ES-I3 (cell line): ENCODE results near the gene AKIRIN2.
"Not testable (repeated sequence)": the region's sequence is repeated elsewhere in the genome, so short reads cannot be mapped to it uniquely, and the experiment has no call there.

Experiments used
- H3K36me3 ChIP-seq: 2 replicates; pipeline ENCODE4 v1.6.1; 2013; ENCODE audit warnings: mild to moderate bottlenecking, low read length, control low read depth, moderate library complexity; ENCODE audit not compliant: insufficient read depth
- H3K4me1 ChIP-seq: 2 replicates; pipeline ENCODE4 v1.6.1; 2013; ENCODE audit warnings: mild to moderate bottlenecking, control low read depth, low read length; ENCODE audit not compliant: insufficient read depth
- H3K9ac ChIP-seq: 2 replicates; pipeline ENCODE4 v1.6.1; 2013; ENCODE audit warnings: low read depth, mild to moderate bottlenecking, low read length, moderate library complexity
- H3K9me3 ChIP-seq: 2 replicates; pipeline ENCODE4 v1.6.1; 2013; ENCODE audit warnings: mild to moderate bottlenecking, low read length, moderate library complexity; ENCODE audit not compliant: control insufficient read depth, insufficient read depth

AKIRIN2 gene

GRCh38 chr6:87705070-87705691, 3.1 kb upstream of the AKIRIN2 start:
- Histone ChIP-seq H3K9ac (no peak overlapping the region), H3K9me3 (no peaks in the 10 kb centered on the region), H3K4me1 (peaks cover 3% of the 10 kb centered on the region; the same call in 1 of the 2 replicates), H3K36me3 (no peaks in the 10 kb centered on the region)

- H3K9me3 ChIP-seq, H3K36me3 ChIP-seq, H3K4me1 ChIP-seq: not testable (repeated sequence)
- H3K9ac ChIP-seq: peak overlapping the region; percentile 95
These were observed 1.0 kb upstream of the AKIRIN2 start for GRCh38 chr6:87703039-87703438.

GRCh38 chr6:87702589-87702945, 534 bp upstream of the AKIRIN2 start:
- H3K9ac ChIP-seq: peak overlapping the region; percentile 95

DNA sequence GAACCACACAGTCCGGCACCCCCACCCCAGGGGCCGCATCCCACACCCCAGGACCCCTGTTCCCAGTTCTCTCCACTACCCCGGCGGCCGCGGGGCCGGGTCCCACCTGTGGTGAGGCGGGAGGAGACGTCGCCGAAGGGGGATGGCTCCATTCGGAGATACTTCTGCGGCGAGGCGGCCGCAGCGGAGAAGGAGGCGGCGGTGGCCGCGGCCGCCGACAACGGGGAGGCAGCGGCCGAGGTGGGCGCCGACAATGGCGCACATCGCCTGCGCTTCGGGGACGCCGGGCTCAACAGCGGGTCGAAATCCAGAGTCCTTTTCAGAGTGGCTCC, 723 bp downstream of the AKIRIN2 start:
- H3K4me1 ChIP-seq: peaks cover 10% of the 10 kb centered on the region
- H3K9ac ChIP-seq: peak overlapping the region; percentile 95
- H3K36me3 ChIP-seq: no peaks in the 10 kb centered on the region
- no peaks in the 10 kb centered on the region for H3K9me3 ChIP-seq

More at GRCh38 chr6:87702589-87702945, 534 bp upstream of the AKIRIN2 start:
- H3K4me1 ChIP-seq: peaks cover 7% of the 10 kb centered on the region
- H3K36me3 ChIP-seq: no peaks in the 10 kb centered on the region
- H3K9me3 ChIP-seq: no peaks in the 10 kb centered on the region

DNA sequence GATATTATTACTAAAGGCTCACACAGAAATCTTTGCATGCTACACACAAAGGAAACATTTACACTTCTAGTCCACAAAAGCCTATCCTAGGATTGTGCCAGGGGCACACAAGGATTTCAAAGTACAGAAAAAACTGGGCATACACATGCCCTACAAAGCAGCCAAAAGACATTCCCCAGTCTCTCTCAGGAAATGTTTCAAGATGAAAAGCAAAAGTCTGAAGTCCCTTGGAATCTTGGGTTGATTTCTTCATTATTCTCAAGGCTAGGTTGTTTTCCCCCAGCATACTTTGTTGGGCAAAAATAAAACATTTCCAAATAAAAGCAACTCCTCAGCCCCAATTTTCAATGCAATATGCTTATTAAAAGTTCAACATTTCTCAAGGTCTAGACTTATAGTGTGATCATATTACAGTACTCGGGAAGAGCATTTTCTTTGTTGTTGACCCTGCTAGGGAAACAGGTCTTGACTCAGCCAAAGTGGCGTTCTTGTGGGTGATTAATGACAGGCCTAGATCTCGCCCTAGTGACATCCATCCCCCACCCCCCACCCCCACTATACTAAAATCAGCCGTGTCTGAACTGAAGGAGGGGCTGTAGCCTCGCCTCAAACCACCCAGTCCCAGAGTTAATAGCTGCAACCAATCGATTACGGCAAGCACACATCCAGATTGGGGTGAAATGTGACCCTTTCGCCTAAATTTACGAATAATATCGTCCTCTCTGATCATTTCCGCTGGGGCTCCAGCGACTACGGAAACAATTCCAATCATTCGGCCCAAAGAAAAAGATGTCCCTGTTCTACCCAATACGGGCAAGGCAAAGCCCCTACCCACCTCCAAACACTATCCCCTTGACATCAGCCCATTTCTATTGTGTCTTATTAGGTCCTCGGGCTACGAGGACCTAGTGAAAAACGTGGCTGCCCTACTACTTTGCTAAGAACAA, 1.4 kb downstream of the AKIRIN2 start:
- Histone ChIP-seq H3K9me3 (no peaks in the 10 kb centered on the region), H3K9ac (peak overlapping the region; percentile 95), H3K36me3 (no peaks in the 10 kb centered on the region), H3K4me1 (peaks cover 10% of the 10 kb centered on the region)

DNA sequence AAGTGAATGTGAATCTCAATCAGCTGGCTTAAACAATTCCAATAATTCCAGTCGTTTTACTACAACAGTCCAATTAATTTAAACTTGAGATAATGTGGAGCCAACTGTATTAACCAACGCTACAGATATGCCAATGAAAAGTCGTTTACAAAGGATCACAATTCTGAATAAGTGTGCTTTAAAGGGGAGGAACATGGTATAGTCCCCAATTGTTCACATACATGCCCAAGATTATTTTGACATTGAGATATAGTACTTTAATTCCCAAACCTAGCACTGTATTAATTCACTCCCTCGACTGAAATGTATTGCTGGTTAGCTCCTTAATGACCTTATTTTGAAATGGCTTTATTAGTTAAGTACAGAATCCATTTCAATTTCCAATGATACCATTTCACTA, 2.5 kb downstream of the AKIRIN2 start:
- H3K4me1 ChIP-seq: peaks cover 10% of the 10 kb centered on the region
- H3K9ac ChIP-seq: peak overlapping the region; percentile 95
- H3K9me3 ChIP-seq: no peaks in the 10 kb centered on the region
- H3K36me3 ChIP-seq: no peaks in the 10 kb centered on the region

GRCh38 chr6:87698547-87699006, 3.5 kb downstream of the AKIRIN2 start:
- no peaks in the 10 kb centered on the region for H3K36me3 ChIP-seq
- H3K9me3 ChIP-seq: no peaks in the 10 kb centered on the region
- peaks cover 10% of the 10 kb centered on the region for H3K4me1 ChIP-seq
- peak overlapping the region; percentile 95 for H3K9ac ChIP-seq

GRCh38 chr6:87697581-87698546, 4.2 kb downstream of the AKIRIN2 start:
- peaks cover 10% of the 10 kb centered on the region for H3K4me1 ChIP-seq
- H3K9me3 ChIP-seq: no peaks in the 10 kb centered on the region
- peak overlapping the region; percentile 95 for H3K9ac ChIP-seq
- no peaks in the 10 kb centered on the region for H3K36me3 ChIP-seq

GRCh38 chr6:87696817-87697216, 5.2 kb downstream of the AKIRIN2 start:
- peaks cover 13% of the 10 kb centered on the region for H3K4me1 ChIP-seq
- H3K36me3 ChIP-seq, H3K9me3 ChIP-seq, H3K9ac ChIP-seq: not testable (repeated sequence)

DNA sequence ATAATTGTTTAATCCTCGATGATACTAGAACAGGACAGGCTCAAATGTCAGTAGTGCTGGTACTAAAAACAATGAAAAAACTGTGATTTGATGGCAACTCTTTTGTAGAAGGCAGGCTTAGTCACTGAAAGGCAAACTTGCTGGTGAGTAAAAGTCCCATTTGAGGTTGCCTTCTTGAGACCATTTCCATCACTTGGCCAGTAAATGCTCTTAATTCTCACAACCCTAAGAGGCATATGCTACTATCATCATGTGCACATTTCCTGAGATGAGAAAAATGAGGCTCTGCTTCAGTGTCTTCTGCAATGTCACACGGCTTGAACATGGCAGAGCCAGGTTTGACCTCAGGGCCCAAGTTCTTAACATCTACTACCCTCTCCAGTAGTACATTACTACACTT, 9.9 kb downstream of the AKIRIN2 start:
- Histone ChIP-seq H3K36me3 (no peaks in the 10 kb centered on the region), H3K4me1 (peaks cover 15% of the 10 kb centered on the region), H3K9ac (no peak overlapping the region), H3K9me3 (no peaks in the 10 kb centered on the region)

GRCh38 chr6:87690441-87690840, 11.6 kb downstream of the AKIRIN2 start:
- Histone ChIP-seq H3K36me3 (no peaks in the 10 kb centered on the region), H3K4me1 (peaks cover 15% of the 10 kb centered on the region), H3K9ac (no peak overlapping the region), H3K9me3 (no peaks in the 10 kb centered on the region)

- not testable (repeated sequence) for H3K9me3 ChIP-seq, H3K36me3 ChIP-seq, H3K9ac ChIP-seq
- H3K4me1 ChIP-seq: peaks cover 15% of the 10 kb centered on the region
These were observed 14.1 kb downstream of the AKIRIN2 start for GRCh38 chr6:87687893-87688292.

DNA sequence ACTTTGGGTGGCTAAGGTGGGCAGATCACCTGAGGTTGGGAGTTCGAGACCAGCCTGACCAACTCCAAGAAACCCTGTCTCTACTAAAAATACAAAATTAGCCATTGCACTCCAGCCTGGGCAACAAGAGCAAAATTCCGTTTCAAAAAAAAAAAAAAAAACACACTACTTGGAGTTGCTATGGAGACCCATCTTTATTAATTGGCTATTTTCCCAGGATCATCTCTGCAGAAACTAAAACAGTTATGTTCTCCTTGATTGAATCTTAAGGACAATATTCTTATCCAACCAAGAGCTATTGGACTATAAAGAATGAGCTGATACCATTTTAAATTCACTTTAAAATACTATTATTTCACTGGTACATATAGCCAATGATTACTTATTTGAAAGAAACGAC, 14.7 kb downstream of the AKIRIN2 start:
- Histone ChIP-seq H3K36me3 (no peaks in the 10 kb centered on the region), H3K4me1 (peaks cover 15% of the 10 kb centered on the region), H3K9me3 (no peaks in the 10 kb centered on the region), H3K9ac (no peak overlapping the region)

DNA sequence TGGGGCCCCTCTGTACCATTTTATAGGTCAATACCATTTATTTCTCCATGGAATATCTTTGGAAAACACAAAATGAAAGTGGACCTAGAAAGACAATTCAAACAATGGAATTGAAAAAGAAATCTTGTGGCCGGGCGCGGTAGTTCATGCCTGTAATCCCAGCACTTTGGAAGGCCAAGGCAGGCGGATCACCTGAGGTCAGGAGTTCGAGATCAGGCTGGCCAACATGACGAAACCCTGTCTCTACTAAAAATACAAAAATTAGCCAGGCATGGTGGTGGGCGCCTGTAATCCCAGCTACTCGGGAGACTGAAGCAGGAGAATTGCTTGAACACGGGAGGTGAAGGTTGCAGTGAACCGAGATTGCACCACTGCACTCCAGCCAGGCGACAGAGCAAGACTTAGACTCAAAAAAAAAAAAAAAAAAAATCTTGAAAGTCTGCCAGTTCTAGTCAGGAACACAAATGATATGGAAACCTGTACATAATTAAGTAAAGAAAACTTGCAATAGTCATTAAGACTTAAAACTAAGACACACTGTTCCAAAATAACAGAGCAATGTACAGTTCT, 15.3 kb downstream of the AKIRIN2 start:
- not testable (repeated sequence) for H3K9ac ChIP-seq, H3K36me3 ChIP-seq, H3K9me3 ChIP-seq
- peaks cover 10% of the 10 kb centered on the region for H3K4me1 ChIP-seq
